AG09309 (cell line): Measurements from ENCODE around the gene RASGRP2.

Experiments
- DNase-seq: peaks from one replicate; pipeline ENCODE4 v3.0.0-alpha.2; 2010; ENCODE audit warnings: low read depth
- H3K4me3 ChIP-seq: 2 replicates; pipeline ENCODE4 v1.5.1; 2011; ENCODE audit warnings: mild to moderate bottlenecking, low read depth, low read length, moderate library complexity; ENCODE audit not compliant: control insufficient read depth
- CTCF ChIP-seq: IDR thresholded peaks from 2 replicates; pipeline ENCODE4 v1.5.1; 2011; ENCODE audit warnings: mild to moderate bottlenecking, low read depth, low read length, inconsistent platforms; ENCODE audit not compliant: insufficient read depth, control insufficient read depth; ENCODE audit errors: missing control alignments

RASGRP2 gene

DNA sequence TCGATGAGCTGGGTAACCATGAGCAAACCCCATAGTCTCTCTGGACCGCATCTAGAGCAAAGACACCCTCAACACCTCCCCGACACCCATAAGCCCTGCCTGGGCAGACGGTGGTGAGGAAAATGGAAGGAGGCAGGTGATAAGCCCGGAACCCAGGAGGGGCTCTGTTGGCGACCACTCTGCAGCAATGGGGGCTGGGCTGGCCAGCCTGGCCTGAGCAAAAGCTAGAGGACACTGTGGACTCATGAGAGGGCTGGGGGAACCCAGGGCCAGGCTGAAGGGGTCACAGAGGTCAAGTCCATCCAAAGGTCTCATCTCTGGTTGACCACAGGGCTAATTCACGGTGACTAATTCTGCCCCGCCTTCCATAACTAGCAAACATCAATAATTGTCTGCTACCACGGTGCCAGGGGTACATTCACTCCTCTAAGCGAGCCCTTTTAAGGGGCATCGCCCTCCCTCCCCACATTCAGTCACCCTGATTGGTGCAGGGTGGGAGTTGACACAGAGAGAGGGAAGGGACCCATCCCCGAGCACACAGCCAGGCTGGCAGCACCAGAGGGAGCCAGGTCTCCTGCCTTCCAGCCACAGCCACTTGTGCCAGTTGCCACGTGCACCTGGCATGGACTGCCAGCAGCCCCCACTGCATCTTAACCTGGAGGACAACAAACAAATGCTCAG lies 11.9 kb upstream of the RASGRP2 start:
- TF ChIP-seq CTCF = no peak
- DNase-seq = no peak

DNA sequence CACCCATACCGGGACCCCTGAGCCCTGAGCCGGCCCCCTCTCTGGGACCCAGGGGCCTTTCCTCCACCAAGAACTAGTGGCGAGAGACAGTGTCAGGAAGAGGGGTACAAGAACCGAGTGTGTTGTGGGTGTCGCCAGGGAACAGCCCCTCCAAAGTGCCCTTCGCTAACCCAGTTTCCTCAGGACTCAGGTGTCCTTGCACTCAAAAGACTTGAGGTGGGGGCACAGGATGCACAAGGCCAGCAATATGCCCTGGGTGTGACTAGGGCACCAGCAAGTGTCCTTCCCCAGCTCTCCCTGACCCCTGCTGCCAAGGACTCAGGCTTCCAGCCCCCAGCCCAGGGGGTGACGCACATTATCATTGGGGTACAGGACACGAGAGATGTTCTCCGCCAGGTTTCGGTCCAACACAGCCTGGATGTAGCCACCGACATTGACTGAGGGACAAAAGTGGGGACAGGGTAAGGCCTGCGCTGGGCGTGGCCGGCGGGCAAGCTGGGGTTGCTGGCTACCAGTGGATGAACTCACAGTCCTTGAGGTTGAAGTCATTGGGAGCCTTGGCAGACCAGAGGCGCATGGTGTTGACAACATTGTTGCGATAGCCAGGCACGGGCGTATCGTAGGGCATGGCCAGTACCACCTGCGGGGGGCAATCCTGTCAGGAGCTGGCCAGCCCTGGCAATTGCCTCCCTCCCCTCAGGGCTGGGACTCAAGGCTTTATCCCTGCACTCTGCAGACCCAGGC lies 11.1 kb upstream of the RASGRP2 start:
- DNase-seq = no peak
- TF ChIP-seq CTCF = no peak
- no peak overlapping the region for H3K4me3 ChIP-seq

More for the DNA sequence above, 11.9 kb upstream of the RASGRP2 start:
- no peak overlapping the region for H3K4me3 ChIP-seq

GRCh38 chr11:64754124-64754918 lies 10.4 kb upstream of the RASGRP2 start:
- no peak for DNase-seq
- H3K4me3 ChIP-seq = no peak overlapping the region
- TF ChIP-seq CTCF = no peak

DNA sequence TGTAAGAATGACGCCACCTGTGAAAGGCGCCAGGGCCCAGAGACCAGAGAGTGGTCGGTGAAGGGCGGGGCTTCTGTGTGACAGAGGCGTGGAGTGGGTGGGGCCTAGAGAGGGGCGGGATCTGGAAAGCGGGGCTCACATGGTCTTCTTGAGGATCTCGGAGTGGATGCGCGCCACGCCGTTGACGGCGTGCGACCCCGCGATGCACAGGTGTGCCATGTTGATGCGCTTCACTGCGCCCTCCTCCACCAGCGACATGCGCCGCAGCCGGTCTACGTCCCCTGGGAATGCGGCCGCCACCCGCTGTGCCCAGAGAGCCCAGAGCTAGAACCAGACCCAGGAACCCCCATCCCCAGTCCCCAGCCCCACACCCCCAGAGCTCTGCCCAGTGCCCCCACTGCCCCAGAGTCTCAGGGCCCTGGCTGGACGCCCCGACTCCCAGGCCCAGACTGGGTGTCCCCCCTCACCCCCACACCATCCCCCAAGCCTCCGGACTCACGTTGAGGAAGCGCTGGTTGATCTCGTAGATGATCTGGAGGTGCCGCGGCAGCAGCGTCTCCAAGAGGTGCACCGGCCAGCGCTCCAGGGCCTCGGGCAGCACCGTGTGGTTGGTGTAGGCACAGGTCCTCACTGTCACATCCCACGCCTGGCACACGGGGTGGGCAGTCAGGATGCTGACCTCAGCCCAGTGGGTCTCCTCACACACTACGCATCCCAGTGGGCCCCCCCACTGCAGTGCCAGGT lies 9.6 kb upstream of the RASGRP2 start:
- H3K4me3 ChIP-seq = no peak overlapping the region
- no peak for DNase-seq
- TF ChIP-seq CTCF = no peak

GRCh38 chr11:64753019-64753379 lies 9.1 kb upstream of the RASGRP2 start:
- DNase-seq = no peak
- no peak for TF ChIP-seq CTCF
- no peak overlapping the region for H3K4me3 ChIP-seq

DNA sequence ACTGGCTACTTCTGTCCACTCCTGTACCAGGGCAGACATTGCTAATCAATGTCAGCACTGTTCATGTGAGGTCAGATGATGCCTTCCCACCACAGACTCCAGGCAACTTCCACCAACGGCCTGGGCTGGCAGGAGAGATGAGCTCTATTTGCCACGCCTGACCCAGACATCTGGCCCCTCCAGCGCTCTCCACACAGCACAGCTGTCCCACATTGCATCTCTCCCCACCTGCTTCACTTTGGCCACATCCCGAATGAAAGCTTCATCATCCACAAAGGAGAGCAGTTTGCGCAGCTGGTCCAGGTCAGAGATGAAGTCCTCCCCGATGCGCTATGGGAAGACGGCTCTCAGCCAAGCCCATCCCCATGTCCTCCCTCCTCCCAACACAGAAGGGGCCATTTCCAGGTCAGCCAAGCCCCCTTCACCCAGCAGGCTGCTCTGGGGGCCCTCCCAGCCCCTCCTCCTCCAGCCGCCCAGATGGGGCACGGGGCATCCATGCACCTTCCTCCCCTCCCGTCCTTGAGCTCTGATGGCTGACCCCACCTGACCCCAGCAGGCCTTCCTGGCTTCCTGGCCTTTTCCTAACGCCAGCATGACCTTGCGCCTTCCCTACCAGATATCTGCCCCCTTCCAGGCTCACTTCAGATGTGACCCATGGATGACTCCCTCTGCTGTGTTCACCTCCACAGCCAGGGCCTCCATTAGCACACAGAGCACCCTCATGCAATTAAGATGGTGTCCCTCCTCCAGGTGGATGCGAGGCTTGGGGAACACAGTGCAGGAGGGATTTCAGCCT lies 8.4 kb upstream of the RASGRP2 start:
- DNase-seq = no peak
- no peak overlapping the region for H3K4me3 ChIP-seq
- no peak for TF ChIP-seq CTCF
